DMS153 treated with DMSO at 0.1 percent for 48 hours (cell line): ENCODE results near the gene TOX3.

ENCODE experiments used
- DNase-seq: peaks from one replicate; lab custom pipeline; 2025; ENCODE audit not compliant: unreplicated experiment; lab: John Stamatoyannopoulos, UW

The TOX3 gene

GRCh38 chr16:52547004-52547833 is at the start of gene TOX3:
Gene TOX3 (minus strand): TSS chr16:52547143. CDS start chr16:52546723, 420 bp downstream.
- peak; percentile 14 for DNase-seq

GRCh38 chr16:52592778-52593177 is 45.8 kb upstream of the TOX3 start:
- no peak for DNase-seq

GRCh38 chr16:52591934-52592592 is 45.1 kb upstream of the TOX3 start:
- no peak for DNase-seq

- no peak for DNase-seq
Measured at GRCh38 chr16:52591471-52591870, 44.5 kb upstream of the TOX3 start.

GRCh38 chr16:52586159-52586558 is 39.2 kb upstream of the TOX3 start:
- DNase-seq, result no peak

GRCh38 chr16:52584354-52585320 is 37.7 kb upstream of the TOX3 start:
- DNase-seq, result no peak

GRCh38 chr16:52581530-52581929 is 34.6 kb upstream of the TOX3 start:
- DNase-seq, result no peak

GRCh38 chr16:52580488-52580887 is 33.5 kb upstream of the TOX3 start:
- no peak for DNase-seq

- no peak for DNase-seq
Measured at GRCh38 chr16:52578829-52579498, 32.0 kb upstream of the TOX3 start.

GRCh38 chr16:52578007-52578828 is 31.3 kb upstream of the TOX3 start:
- no peak for DNase-seq

- no peak for DNase-seq
Measured at GRCh38 chr16:52577130-52577706, 30.3 kb upstream of the TOX3 start.

GRCh38 chr16:52573365-52574299 is 26.7 kb upstream of the TOX3 start:
- no peak for DNase-seq

- no peak for DNase-seq
Measured at GRCh38 chr16:52572656-52573055, 25.7 kb upstream of the TOX3 start.

GRCh38 chr16:52570495-52571091 is 23.6 kb upstream of the TOX3 start:
- DNase-seq, result no peak

GRCh38 chr16:52569701-52570100 is 22.8 kb upstream of the TOX3 start:
- DNase-seq, result no peak

- DNase-seq, result no peak
Measured at GRCh38 chr16:52568983-52569690, 22.2 kb upstream of the TOX3 start.

GRCh38 chr16:52568495-52568894 is 21.6 kb upstream of the TOX3 start:
- DNase-seq, result no peak
